ENCODE results near the gene CNN2. TPM values are rescaled to one million over a fixed set of nuclear protein-coding genes. Genes with fewer than 3 reads are reported as not detected.

Gene CNN2
- total RNA-seq, 2 donors from 2014 or later = 30.7 to 42.5 TPM

DNA sequence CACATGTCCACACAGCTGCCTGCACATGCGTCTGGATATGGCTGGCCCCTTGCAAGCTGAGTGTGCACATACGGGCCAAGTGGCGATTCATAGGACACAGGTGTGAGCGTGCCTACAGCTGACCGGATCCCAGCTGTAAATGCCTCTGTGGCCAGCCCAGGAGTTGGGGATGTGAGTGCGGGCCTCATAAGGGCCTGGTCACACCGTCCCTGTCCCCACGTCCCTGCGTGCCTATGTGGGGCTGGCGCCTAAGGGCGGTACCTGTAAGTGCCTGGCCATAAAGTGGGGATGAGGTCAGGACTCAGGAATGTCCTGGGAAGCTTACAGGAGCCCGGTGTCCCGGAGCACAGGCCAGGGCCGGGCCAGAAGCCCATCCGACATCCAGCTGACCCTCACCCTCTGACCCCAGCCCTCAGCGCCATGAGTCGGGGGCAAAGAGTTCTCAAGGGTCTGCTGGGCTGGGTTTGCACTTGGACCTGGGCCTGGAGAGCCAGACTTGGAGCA lies 39.2 kb downstream of the CNN2 start:
- WGBS, 2 donors = 48 to 58% methylated on average over 5 to 16 of the region's 17 CpGs
- peak; percentile 20 for ATAC-seq

GRCh38 chr19:1066251-1066747 lies 39.9 kb downstream of the CNN2 start:
- Histone ChIP-seq H3K4me1 (peaks cover 44% of the 10 kb centered on the region), H3K4me3 (no peak overlapping the region), H3K27me3 (peaks cover 0 to 42% of the 10 kb centered on the region in 2 donors), H3K27ac (no peak overlapping the region), H3K36me3 (replicated peaks in 1 of 2; ENCODE audit: insufficient read depth in 1 of 2, low read depth in 2 of 2) (no peaks in the 10 kb centered on the region), H3K9me3 (no peaks in the 10 kb centered on the region)
- no peak for DNase-seq
- no peak for ATAC-seq
- WGBS, 2 donors = 19 to 29% methylated on average over 13 to 17 of the region's 17 CpGs
- TF ChIP-seq, protein P1, sequence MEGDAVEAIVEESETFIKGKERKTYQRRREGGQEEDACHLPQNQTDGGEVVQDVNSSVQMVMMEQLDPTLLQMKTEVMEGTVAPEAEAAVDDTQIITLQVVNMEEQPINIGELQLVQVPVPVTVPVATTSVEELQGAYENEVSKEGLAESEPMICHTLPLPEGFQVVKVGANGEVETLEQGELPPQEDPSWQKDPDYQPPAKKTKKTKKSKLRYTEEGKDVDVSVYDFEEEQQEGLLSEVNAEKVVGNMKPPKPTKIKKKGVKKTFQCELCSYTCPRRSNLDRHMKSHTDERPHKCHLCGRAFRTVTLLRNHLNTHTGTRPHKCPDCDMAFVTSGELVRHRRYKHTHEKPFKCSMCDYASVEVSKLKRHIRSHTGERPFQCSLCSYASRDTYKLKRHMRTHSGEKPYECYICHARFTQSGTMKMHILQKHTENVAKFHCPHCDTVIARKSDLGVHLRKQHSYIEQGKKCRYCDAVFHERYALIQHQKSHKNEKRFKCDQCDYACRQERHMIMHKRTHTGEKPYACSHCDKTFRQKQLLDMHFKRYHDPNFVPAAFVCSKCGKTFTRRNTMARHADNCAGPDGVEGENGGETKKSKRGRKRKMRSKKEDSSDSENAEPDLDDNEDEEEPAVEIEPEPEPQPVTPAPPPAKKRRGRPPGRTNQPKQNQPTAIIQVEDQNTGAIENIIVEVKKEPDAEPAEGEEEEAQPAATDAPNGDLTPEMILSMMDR (IDR thresholded peaks at IDR 0.05) = no peak
- no peak for TF ChIP-seq POLR2A (IDR thresholded peaks at IDR 0.05)
- intact Hi-C loops (cut with DNase I) = no loop called here

More for the DNA sequence above, 39.2 kb downstream of the CNN2 start:
- Histone ChIP-seq H3K4me3 (no peak overlapping the region), H3K27ac (no peak overlapping the region), H3K4me1 (peaks cover 38% of the 10 kb centered on the region), H3K9me3 (no peaks in the 10 kb centered on the region), H3K27me3 (peaks cover 0 to 36% of the 10 kb centered on the region in 2 donors), H3K36me3 (replicated peaks in 1 of 2; ENCODE audit: insufficient read depth in 1 of 2, low read depth in 2 of 2) (no peaks in the 10 kb centered on the region)
- no peak for DNase-seq
- intact Hi-C loops (cut with DNase I) = no loop called here
- TF ChIP-seq POLR2A (IDR thresholded peaks at IDR 0.05) = no peak
- TF ChIP-seq, protein P1 (IDR thresholded peaks at IDR 0.05) = no peak

DNA sequence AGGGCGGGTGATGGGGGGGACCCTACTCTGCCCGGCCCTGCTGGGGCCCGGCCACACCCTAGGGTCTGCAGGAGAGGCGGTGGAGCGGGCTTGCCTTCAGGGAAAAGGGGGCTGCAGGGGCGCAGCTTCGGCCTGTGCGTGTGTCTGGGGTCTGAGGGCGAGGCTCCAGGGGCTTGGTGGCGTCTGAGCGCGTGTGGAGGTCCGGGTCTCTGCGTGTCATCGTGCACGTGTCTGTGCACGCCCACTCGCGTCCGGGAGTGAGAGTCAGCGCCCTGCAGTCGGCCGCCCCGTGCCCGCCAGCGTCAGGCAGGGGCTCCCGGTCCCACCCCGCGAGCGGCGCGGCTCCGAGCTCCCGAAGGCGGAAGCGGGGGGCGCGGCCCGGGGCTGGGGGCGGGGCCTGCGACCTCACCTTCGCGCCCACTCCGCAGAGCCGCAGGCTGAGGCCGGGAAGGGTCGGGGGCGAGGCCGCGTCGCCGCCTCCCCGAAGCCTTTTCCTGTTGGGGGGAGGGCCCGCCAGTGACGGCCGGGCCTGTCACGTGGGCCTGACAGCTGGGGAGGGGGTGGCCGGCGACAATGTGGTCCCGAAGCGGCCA lies 40.4 kb downstream of the CNN2 start, which contains the start of gene ARHGAP45:
TSS of gene ARHGAP45 (plus strand) at position 420 of the 593 bp plus-strand sequence. CDS start 239 bp downstream, outside the sequence.
- DNase-seq = peak in 1 of 4 donors; percentile 57
- Histone ChIP-seq H3K4me1 (peaks cover 49% of the 10 kb centered on the region), H3K36me3 (replicated peaks in 1 of 2; ENCODE audit: insufficient read depth in 1 of 2, low read depth in 2 of 2) (no peaks in the 10 kb centered on the region), H3K4me3 (peak within 1 kb of the TSS in 1 of 2 donors; percentile 27), H3K27ac (peak within 1 kb of the TSS in 2 of 4 donors; percentile 30 to 69), H3K9me3 (no peaks in the 10 kb centered on the region), H3K27me3 (peaks cover 0 to 42% of the 10 kb centered on the region in 2 donors)
- ATAC-seq = no peak
- intact Hi-C loops (cut with DNase I) = no loop called here
- WGBS, 2 donors = 5% methylated on average over 55 of the region's 61 CpGs; no CpG with 5 or more reads in 1 of the 2 donors
- TF ChIP-seq, protein P1 (IDR thresholded peaks at IDR 0.05) = no peak
- peak in 1 of 3 donors; percentile 4 for TF ChIP-seq POLR2A (IDR thresholded peaks at IDR 0.05)

DNA sequence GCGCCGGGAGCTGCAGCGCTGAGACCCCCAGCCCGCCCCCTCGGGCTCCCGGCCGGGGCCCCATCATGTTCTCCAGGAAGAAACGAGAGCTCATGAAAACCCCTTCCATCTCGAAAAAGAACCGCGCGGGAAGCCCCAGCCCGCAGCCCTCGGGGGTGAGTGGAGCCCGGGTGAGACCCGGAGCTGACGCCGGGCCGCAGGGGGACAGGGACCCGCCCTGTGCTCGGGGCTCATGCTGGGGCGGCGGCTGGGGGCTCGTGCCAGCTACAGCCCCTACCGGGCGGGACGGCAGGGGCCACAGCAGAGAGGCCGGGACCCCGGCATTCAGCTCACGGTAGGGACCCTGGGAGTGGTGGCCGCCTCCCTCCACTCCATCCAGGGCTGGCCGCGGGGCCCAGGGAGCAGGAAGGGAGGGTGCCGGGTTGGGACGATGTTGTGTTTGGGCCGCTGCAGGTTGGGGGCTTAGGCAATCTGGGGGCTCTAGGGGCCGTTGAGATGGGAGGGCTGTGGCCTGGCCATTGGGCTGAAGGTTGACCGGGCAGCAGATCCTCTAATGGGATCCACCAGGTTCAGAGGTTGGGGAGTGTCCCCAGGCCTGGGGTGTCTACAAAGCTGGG lies 41.0 kb downstream of the CNN2 start:
- intact Hi-C loops (cut with DNase I) = no loop called here
- 0 to 4% methylated on average over 1 to 28 of the region's 38 CpGs for WGBS, 2 donors
- ATAC-seq (no peak), DNase-seq (no peak)
- Histone ChIP-seq H3K27me3 (peaks cover 0 to 42% of the 10 kb centered on the region in 2 donors), H3K27ac (peak overlapping the region in 2 of 4 donors; percentile 30 to 69), H3K9me3 (no peaks in the 10 kb centered on the region), H3K4me3 (peak overlapping the region in 1 of 2 donors; percentile 27), H3K4me1 (peaks cover 49% of the 10 kb centered on the region), H3K36me3 (replicated peaks in 1 of 2; ENCODE audit: insufficient read depth in 1 of 2, low read depth in 2 of 2) (no peaks in the 10 kb centered on the region)
- TF ChIP-seq POLR2A (IDR thresholded peaks at IDR 0.05) = no peak

Measured in body of pancreas (tissue), 4 donors.